H1 (cell line): Measurements from ENCODE around the gene RMC1. TPM values are rescaled to one million over a fixed set of nuclear protein-coding genes. Genes with fewer than 3 reads are reported as not detected.

ENCODE experiments used
- CTCF ChIA-PET: fragments of 300-600 bp; sonication (Branson Sonifier 250); formaldehyde crosslinking; loops from one replicate; lab custom pipeline; 2021; ENCODE audit not compliant: partially characterized antibody; lab: Charles Lee
- POLR2A ChIA-PET: fragments of 300-600 bp; sonication (Branson Sonifier 250); formaldehyde crosslinking; loops from one replicate; lab custom pipeline; 2021; ENCODE audit warnings: inconsistent platforms; ENCODE audit not compliant: partially characterized antibody; lab: Charles Lee
- DNase-seq, 2 experiments: peaks; one replicate each; pipeline versions ENCODE4 v3.0.0 to v3.0.0-alpha.2; 2010 to 2022; ENCODE audit warnings: low spot score in 2 of 2, low read depth in 1 of 2, mixed read lengths in 1 of 2
- FAIRE-seq: peaks from 2 replicates; lab custom pipeline; 2011; peaks lifted over from hg19 to GRCh38; lab: Jason Lieb, UNC
- H2AFZ ChIP-seq: 2 replicates; pipeline ENCODE4 v1.8.1; 2012; ENCODE audit warnings: low read length, inconsistent platforms
- H2AK5ac ChIP-seq: 2 replicates; pipeline ENCODE4 v1.6.1; 2013; ENCODE audit warnings: low read depth, low read length
- H2BK120ac ChIP-seq: replicated peaks from 2 replicates; pipeline ENCODE3; 2013; ENCODE audit warnings: low read depth, low read length, inconsistent platforms
- H2BK12ac ChIP-seq: 2 replicates; pipeline ENCODE4 v1.6.1; 2013; ENCODE audit warnings: low read depth, low read length
- H2BK15ac ChIP-seq: 2 replicates; pipeline ENCODE4 v1.6.1; 2013; ENCODE audit warnings: low read length
- H2BK20ac ChIP-seq: 2 replicates; pipeline ENCODE4 v1.6.1; 2013; ENCODE audit warnings: low read length
- H2BK5ac ChIP-seq: 2 replicates; pipeline ENCODE4 v1.6.1; 2013; ENCODE audit warnings: low read depth, low read length
- H3K14ac ChIP-seq: 2 replicates; pipeline ENCODE4 v1.6.1; 2013; ENCODE audit warnings: inconsistent platforms; ENCODE audit not compliant: insufficient read length
- H3K18ac ChIP-seq: 2 replicates; pipeline ENCODE4 v1.6.1; 2013; ENCODE audit warnings: low read length; ENCODE audit errors: extremely low read depth
- H3K23ac ChIP-seq: 2 replicates; pipeline ENCODE4 v1.6.1; 2013; ENCODE audit warnings: inconsistent platforms; ENCODE audit not compliant: insufficient read length
- H3K23me2 ChIP-seq: 2 replicates; pipeline ENCODE4 v1.6.1; 2013; ENCODE audit warnings: low read depth, low read length
- H3K27ac ChIP-seq: 2 replicates; pipeline ENCODE4 v1.6.1; 2011; ENCODE audit warnings: low read depth, low read length, inconsistent platforms
- H3K27me3 ChIP-seq, 4 experiments: replicated peaks in 1 of 4; 1 replicate in 1 of 4; 2 replicates in 3 of 4; pipeline versions ENCODE4 v1.6.1 to v1.8.1; 2011 to 2013; ENCODE audit warnings: low read length in 3 of 4, mild to moderate bottlenecking in 3 of 4, inconsistent platforms in 2 of 4, mixed read lengths in 2 of 4, moderate library complexity in 1 of 4; ENCODE audit not compliant: control insufficient read depth in 3 of 4, insufficient read depth in 3 of 4; ENCODE audit errors: extremely low read depth in 1 of 4
- H3K36me3 ChIP-seq, 4 experiments: 2 replicates each; pipeline versions ENCODE4 v1.6.1 to v1.8.1; 2011 to 2013; ENCODE audit warnings: mild to moderate bottlenecking in 4 of 4, low read length in 3 of 4, moderate library complexity in 2 of 4, control low read depth in 1 of 4, inconsistent platforms in 1 of 4; ENCODE audit not compliant: insufficient read depth in 4 of 4, control insufficient read depth in 2 of 4
- H3K4ac ChIP-seq: replicated peaks from 2 replicates; pipeline ENCODE3; 2013; ENCODE audit warnings: low read length, low read depth, mixed read lengths, inconsistent platforms; ENCODE audit not compliant: insufficient read length
- H3K4me1 ChIP-seq, 4 experiments: replicated peaks in 1 of 4; 1 replicate in 1 of 4; 2 replicates in 3 of 4; pipeline versions ENCODE4 v1.6.1 to v1.8.1; 2011 to 2013; ENCODE audit warnings: low read length in 3 of 4, inconsistent platforms in 2 of 4, mixed read lengths in 1 of 4; ENCODE audit not compliant: insufficient read depth in 4 of 4, control insufficient read depth in 3 of 4
- H3K4me2 ChIP-seq, 2 experiments: 2 replicates each; pipeline versions ENCODE4 v1.6.1 to v1.8.1; 2011 to 2013; ENCODE audit warnings: low read depth in 2 of 2, low read length in 2 of 2, control low read depth in 1 of 2, inconsistent platforms in 1 of 2, mild to moderate bottlenecking in 1 of 2; ENCODE audit not compliant: insufficient read depth in 1 of 2
- H3K4me3 ChIP-seq, 4 experiments: fragments of 200-600, 300-600 bp in 1 of 4; sonication (generic), shearing (Covaris generic), sonication (Bioruptor Twin) in 1 of 4; 2 replicates each; pipeline versions ENCODE4 v1.5.1 to v1.8.1; 2011 to 2016; ENCODE audit warnings: low read length in 4 of 4, low read depth in 3 of 4, control low read depth in 2 of 4, inconsistent platforms in 2 of 4, mild to moderate bottlenecking in 2 of 4, mixed read lengths in 1 of 4, moderate library complexity in 1 of 4; ENCODE audit not compliant: insufficient read depth in 2 of 4; ENCODE audit errors: extremely low read depth in 1 of 4
- H3K56ac ChIP-seq: replicated peaks from 2 replicates; pipeline ENCODE3; 2013; ENCODE audit warnings: low read depth, mild to moderate bottlenecking, mixed read lengths, low read length, inconsistent platforms; ENCODE audit not compliant: insufficient read length
- H3K79me1 ChIP-seq: 2 replicates; pipeline ENCODE4 v1.6.1; 2013; ENCODE audit warnings: low read depth, low read length, control low read depth
- H3K79me2 ChIP-seq, 2 experiments: 2 replicates each; pipeline versions ENCODE4 v1.6.1 to v1.8.1; 2012 to 2013; ENCODE audit warnings: low read length in 2 of 2, mild to moderate bottlenecking in 2 of 2, inconsistent platforms in 1 of 2; ENCODE audit not compliant: insufficient read depth in 2 of 2, control insufficient read depth in 1 of 2
- H3K9ac ChIP-seq, 4 experiments: replicated peaks in 1 of 4; 1 replicate in 1 of 4; 2 replicates in 3 of 4; pipeline versions ENCODE4 v1.6.1 to v1.8.1; 2011 to 2013; ENCODE audit warnings: low read depth in 3 of 4, low read length in 3 of 4, control low read depth in 2 of 4, mild to moderate bottlenecking in 2 of 4, moderate library complexity in 2 of 4, inconsistent platforms in 1 of 4; ENCODE audit errors: extremely low read depth in 1 of 4
- H3K9me3 ChIP-seq, 2 experiments: 2 replicates each; pipeline versions ENCODE4 v1.6.1 to v1.8.1; 2012 to 2013; ENCODE audit warnings: mild to moderate bottlenecking in 2 of 2, moderate library complexity in 2 of 2, control low read depth in 1 of 2, inconsistent platforms in 1 of 2, low read depth in 1 of 2, low read length in 1 of 2, mixed read lengths in 1 of 2; ENCODE audit not compliant: insufficient read depth in 2 of 2
- H4K20me1 ChIP-seq, 2 experiments: replicated peaks in 1 of 2; 2 replicates each; pipeline versions ENCODE3 to v1.8.1; 2011 to 2013; ENCODE audit warnings: inconsistent platforms in 2 of 2, low read length in 2 of 2, mild to moderate bottlenecking in 1 of 2; ENCODE audit not compliant: insufficient read depth in 2 of 2, control insufficient read depth in 1 of 2
- H4K5ac ChIP-seq: 2 replicates; pipeline ENCODE4 v1.6.1; 2013; ENCODE audit warnings: low read length, low read depth, mixed read lengths, inconsistent platforms; ENCODE audit not compliant: insufficient read length
- H4K8ac ChIP-seq: 2 replicates; pipeline ENCODE4 v1.8.0; 2013; ENCODE audit warnings: mild to moderate bottlenecking, moderate library complexity, low read length, inconsistent platforms; ENCODE audit not compliant: insufficient read depth; ENCODE audit errors: extremely low read depth
- H4K91ac ChIP-seq: replicated peaks from 2 replicates; pipeline ENCODE3; 2013; ENCODE audit warnings: low read length, mixed read lengths, inconsistent platforms; ENCODE audit not compliant: insufficient read length
- BCL11A ChIP-seq, 2 experiments: IDR thresholded peaks; one replicate each; pipeline ENCODE4 v1.6.1; 2011; ENCODE audit warnings: low read depth in 2 of 2, low read length in 2 of 2, mild to moderate bottlenecking in 2 of 2
- CHD1 ChIP-seq: IDR thresholded peaks from 2 replicates; pipeline ENCODE4 v1.6.1; 2012; ENCODE audit warnings: low read depth, low read length, improper control_type of control experiment
- CTCF ChIP-seq, 3 experiments: IDR thresholded peaks; 1 replicate in 2 of 3; 2 replicates in 1 of 3; pipeline versions ENCODE4 v1.5.1 to v1.6.1; 2011; ENCODE audit warnings: low read length in 3 of 3, mild to moderate bottlenecking in 3 of 3, inconsistent platforms in 2 of 3, low read depth in 1 of 3, moderate library complexity in 1 of 3; ENCODE audit not compliant: insufficient read depth in 1 of 3; ENCODE audit errors: control extremely low read depth in 1 of 3
- HDAC2 ChIP-seq, 2 experiments: fragments of 300-600 bp in 1 of 2; sonication (generic) in 1 of 2; IDR thresholded peaks; 2 replicates each; pipeline ENCODE4 v1.6.1; 2011 to 2012; ENCODE audit warnings: low read depth in 2 of 2, low read length in 2 of 2, mild to moderate bottlenecking in 2 of 2, moderate library complexity in 2 of 2, borderline replicate concordance in 1 of 2, inconsistent platforms in 1 of 2
- JUN ChIP-seq: IDR thresholded peaks from 2 replicates; pipeline ENCODE4 v1.6.1; 2011; ENCODE audit warnings: low read depth, mild to moderate bottlenecking, improper control_type of control experiment, low read length
- NRF1 ChIP-seq: IDR thresholded peaks from 2 replicates; pipeline ENCODE4 v1.6.1; 2011; ENCODE audit warnings: mild to moderate bottlenecking, low read depth, low read length, improper control_type of control experiment
- RNF2 ChIP-seq: fragments of 200-900, 300-1000 bp; sonication (generic); IDR thresholded peaks from 2 replicates; pipeline ENCODE4 v1.7.1; 2016; ENCODE audit warnings: borderline replicate concordance, low read depth, mild to moderate bottlenecking, antibody characterized with exemption, low read length; ENCODE audit not compliant: poor library complexity, severe bottlenecking; ENCODE audit errors: missing control alignments
- SIN3A ChIP-seq, 2 experiments: IDR thresholded peaks in 1 of 2; conservative IDR thresholded peaks in 1 of 2; 2 replicates each; pipeline ENCODE4 v1.6.1; 2011 to 2012; ENCODE audit warnings: low read length in 2 of 2, improper control_type of control experiment in 1 of 2, low read depth in 1 of 2, mild to moderate bottlenecking in 1 of 2
- SP1 ChIP-seq: IDR thresholded peaks from 2 replicates; pipeline ENCODE4 v1.6.1; 2011; ENCODE audit warnings: low read depth, low read length
- TAF1 ChIP-seq: IDR thresholded peaks from 2 replicates; pipeline ENCODE4 v1.6.1; 2011; ENCODE audit warnings: mild to moderate bottlenecking, low read depth, low read length
- YY1 ChIP-seq: IDR thresholded peaks from 2 replicates; pipeline ENCODE4 v1.6.1; 2011; ENCODE audit warnings: low read depth, mild to moderate bottlenecking, low read length
- WGBS, 2 experiments: shearing (Covaris generic) in 1 of 2; methylation state at CpG; one replicate each; pipeline versions ENCODE4 v1.1.6 to v1.1.7; 2013 to 2015; ENCODE audit warnings: low lambda C conversion rate in 2 of 2, mixed read lengths in 2 of 2, inconsistent platforms in 1 of 2, low coverage in 1 of 2, missing lambda C conversion rate in 1 of 2; ENCODE audit not compliant: insufficient replicate concordance in 2 of 2, insufficient coverage in 1 of 2, insufficient read length in 1 of 2; ENCODE audit errors: extremely low coverage in 1 of 2, missing lambda C conversion rate in 1 of 2; 5-methylcytosine and 5-hydroxymethylcytosine counted together
- polyA plus RNA-seq, 7 experiments: library from polyadenylated mRNA; depleted of rRNA in 3 of 7; stranded (reverse) in 5 of 7; unstranded in 2 of 7; fragments of >200 nt in 5 of 7; fragments of 200-250 nt in 2 of 7; gene quantifications; 1 replicate in 5 of 7; 2 replicates in 1 of 7; 4 replicates in 1 of 7; pipeline versions ENCODE4 v1.2.1 to v1.2.3, GENCODE V29; 2011 to 2013; ENCODE audit warnings: missing spikeins in 2 of 7, mixed read lengths in 2 of 7
- total RNA-seq: library from RNA; stranded (reverse); fragmentation: NEBNext Ultra II Directional; extraction: Animal tissue kit (Norgen Biotek cat#: 25700); gene quantifications from 2 replicates; pipeline ENCODE4 v1.2.1, GENCODE V29; 2021

RMC1 gene
- total and polyA plus RNA-seq, 2 of the 8 experiments (the other 6 are each of a cell fraction or from before 2014, with no cell fraction given): 16.4 to 20.1 TPM

- Histone ChIP-seq H3K79me2 (no peaks in the 10 kb centered on the region), H2AK5ac (no peak overlapping the region), H3K4ac (no peak overlapping the region), H2BK15ac (no peak overlapping the region), H3K23ac (no peak overlapping the region), H2AFZ (no peak overlapping the region), H3K4me3 (no peak overlapping the region), H3K27ac (no peak overlapping the region), H4K91ac (no peak overlapping the region), H3K27me3 (no peaks in the 10 kb centered on the region), H2BK12ac (no peak overlapping the region), H4K20me1 (peaks cover 0 to 3% of the 10 kb centered on the region in 2 experiments), H3K4me1 (no peaks in the 10 kb centered on the region), H3K23me2 (no peaks in the 10 kb centered on the region), H3K9ac (no peak overlapping the region), H3K56ac (no peak overlapping the region), H3K36me3 (peaks cover 6 to 63% (median 33%) of the 10 kb centered on the region in 4 experiments; a peak in 7 of 8 replicates), H3K18ac (no peak overlapping the region), H2BK5ac (no peak overlapping the region), H2BK20ac (no peak overlapping the region), H3K9me3 (no peaks in the 10 kb centered on the region), H3K79me1 (no peaks in the 10 kb centered on the region), H3K14ac (no peak overlapping the region), H3K4me2 (no peak overlapping the region), H2BK120ac (no peak overlapping the region), H4K5ac (no peak overlapping the region), H4K8ac (no peak overlapping the region)
- CTCF ChIA-PET: interaction anchor here (0.7 to 1.5 kb wide), 3 partner anchors 9 to 151 kb away, joined by 3 to 4 read pairs (median 3); no protein-coding TSS in a partner anchor
- WGBS, 2 experiments: 81% methylated on average over 11 of the region's 11 CpGs; no CpG with 5 or more reads in 1 of the 2 experiments
- POLR2A ChIA-PET: interaction anchor here (1.6 kb wide), 1 partner anchor 24 kb away, joined by 3 read pairs; no protein-coding TSS in a partner anchor
- DNase-seq: no peak
- no peak for FAIRE-seq
- TF ChIP-seq CTCF (IDR thresholded peaks at IDR 0.05; ENCODE audit: control extremely low read depth in 1 of 3, insufficient read depth in 1 of 3, low read depth in 1 of 3, low read length in 3 of 3) (no peak), RNF2 (no peak), BCL11A (IDR thresholded peaks at IDR 0.05; ENCODE audit: low read depth in 2 of 2, low read length in 2 of 2) (no peak), SIN3A (conservative IDR thresholded peaks at IDR 0.05 in 1 of 2, IDR thresholded peaks at IDR 0.05 in 1 of 2; ENCODE audit: low read depth in 1 of 2, low read length in 2 of 2) (no peak), CHD1 (no peak), SP1 (no peak), NRF1 (no peak), HDAC2 (IDR thresholded peaks at IDR 0.05; ENCODE audit: borderline replicate concordance in 1 of 2, low read depth in 2 of 2, low read length in 2 of 2) (no peak), YY1 (no peak), TAF1 (no peak), JUN (no peak)
Observed at GRCh38 chr18:23552505-23552904, 49.2 kb downstream of the RMC1 start.
